ENCODE results near the gene SLC12A3.
A peak's percentile ranks its signal among the peaks of the same experiment; 100 is the strongest.

SLC12A3 gene

DNA sequence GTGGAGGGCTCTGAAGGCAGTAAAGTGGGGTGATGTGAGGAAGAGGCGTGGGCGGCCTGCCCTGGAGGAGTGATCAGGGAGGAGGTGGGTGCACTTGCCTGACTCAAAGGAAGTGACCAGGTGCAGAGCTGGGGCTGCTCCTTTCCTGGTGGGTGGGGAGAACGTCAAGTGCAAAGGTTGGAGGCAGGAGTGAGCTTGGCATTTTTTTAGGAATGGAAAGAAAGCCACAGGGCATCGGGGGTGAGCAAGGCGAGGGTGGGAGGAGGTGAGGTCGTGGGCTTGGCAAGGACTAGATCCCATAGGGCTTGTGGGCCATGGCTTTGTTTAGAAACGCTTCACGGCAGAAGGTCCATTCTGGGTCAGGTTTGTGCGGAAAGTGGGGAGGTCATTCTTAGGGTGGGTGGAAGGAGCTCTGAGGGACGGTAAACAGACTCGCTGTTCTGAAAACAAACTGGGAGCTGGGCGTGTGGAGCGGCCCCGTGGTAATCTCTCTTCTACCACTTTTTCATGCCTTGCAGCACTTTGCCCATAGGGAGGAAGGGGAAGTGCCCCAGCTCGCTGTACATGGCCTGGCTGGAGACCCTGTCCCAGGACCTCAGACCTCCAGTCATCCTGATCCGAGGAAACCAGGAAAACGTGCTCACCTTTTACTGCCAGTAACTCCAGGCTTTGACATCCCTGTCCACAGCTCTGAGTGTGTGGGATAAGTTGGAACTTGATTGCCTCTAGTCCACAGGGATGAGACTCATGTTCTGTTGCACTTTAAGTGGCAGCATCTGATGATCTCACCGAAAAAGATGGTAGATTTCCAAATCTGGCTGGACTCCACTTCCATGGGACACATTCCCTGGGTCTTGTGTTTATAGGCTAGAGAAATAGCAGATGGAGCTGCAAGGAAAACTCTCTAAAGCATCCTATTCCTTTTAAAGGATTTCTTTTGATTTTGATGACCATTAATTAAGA, 48.0 kb downstream of the SLC12A3 start:
- peak overlapping the region in 1 of 2 donors; percentile 1 for H3K4me3 Mint-ChIP-seq
- ATAC-seq, result no peak
- peaks cover 54% of the 10 kb centered on the region for H3K4me1 Mint-ChIP-seq
- H3K9me3 Mint-ChIP-seq, result peaks cover 0 to 6% of the 10 kb centered on the region in 2 donors
- no peak for DNase-seq
- H3K27me3 Mint-ChIP-seq, result no peaks in the 10 kb centered on the region
- H3K27ac Mint-ChIP-seq, result peak overlapping the region; percentile 0 to 28

DNA sequence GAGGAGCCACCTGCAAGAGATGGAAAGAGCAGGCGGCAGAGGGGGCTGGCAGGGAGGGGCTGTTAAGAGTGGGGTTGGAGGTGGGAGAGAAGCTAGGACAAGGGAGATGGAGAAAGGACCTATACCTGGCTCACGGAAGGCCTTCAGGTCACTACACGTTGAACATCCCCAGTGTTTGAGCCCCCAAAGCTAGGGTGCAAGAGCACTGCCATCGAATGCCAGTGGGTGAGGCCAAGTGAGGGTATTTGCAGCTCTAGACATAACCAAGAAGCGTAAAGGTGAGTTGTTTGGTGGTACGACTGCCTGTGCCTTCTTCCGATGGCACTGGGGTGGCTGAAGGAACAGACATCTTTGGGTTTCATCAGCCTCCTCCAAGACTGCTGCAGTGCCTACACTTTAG, 49.9 kb downstream of the SLC12A3 start:
- Mint-ChIP-seq H3K9me3 (peaks cover 0 to 6% of the 10 kb centered on the region in 2 donors), H3K4me3 (no peak overlapping the region), H3K4me1 (peaks cover 64% of the 10 kb centered on the region), H3K27ac (no peak overlapping the region), H3K27me3 (no peaks in the 10 kb centered on the region)
- ATAC-seq, result no peak
- DNase-seq, result no peak

DNA sequence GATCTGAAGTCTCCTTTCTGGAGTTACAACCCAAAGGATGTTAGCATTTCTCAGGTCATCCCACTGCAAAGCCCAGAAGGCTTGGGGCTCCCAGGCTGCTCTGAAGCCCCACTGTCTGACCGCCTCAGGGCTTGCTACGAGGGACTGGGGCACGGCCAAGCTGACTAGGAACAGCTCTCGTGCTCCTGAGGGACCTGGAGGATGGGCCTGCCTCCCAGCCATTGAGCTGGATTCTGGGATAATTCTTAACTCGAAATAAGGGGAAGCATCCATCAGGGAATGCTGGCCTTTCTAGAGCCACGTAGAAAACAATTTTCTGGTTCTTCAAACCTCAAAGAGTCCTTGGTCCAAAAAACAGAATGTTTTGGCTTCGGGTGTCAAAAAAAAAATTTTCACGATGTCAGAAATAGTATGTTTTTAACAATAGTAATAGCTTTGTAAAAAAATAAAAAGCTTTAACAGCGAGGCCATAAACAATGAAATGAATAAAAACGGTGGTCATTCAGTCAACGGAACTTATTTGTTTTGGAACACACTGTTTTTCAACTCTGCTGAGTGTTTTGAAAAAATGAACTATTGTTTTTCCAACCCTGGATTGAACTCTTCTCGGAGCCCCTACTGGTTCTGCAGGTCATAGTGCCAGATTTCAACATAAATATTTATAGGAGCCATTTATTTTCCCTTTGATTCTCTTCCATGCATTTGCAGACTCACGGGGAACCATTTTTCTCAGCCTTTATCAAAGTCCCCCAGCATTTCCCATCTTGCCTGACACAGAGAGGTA, 50.5 kb downstream of the SLC12A3 start:
- Mint-ChIP-seq H3K27ac (no peak overlapping the region), H3K27me3 (no peaks in the 10 kb centered on the region), H3K4me1 (peaks cover 59% of the 10 kb centered on the region), H3K9me3 (peaks cover 0 to 6% of the 10 kb centered on the region in 2 donors), H3K4me3 (no peak overlapping the region)
- DNase-seq (no peak), ATAC-seq (no peak)

DNA sequence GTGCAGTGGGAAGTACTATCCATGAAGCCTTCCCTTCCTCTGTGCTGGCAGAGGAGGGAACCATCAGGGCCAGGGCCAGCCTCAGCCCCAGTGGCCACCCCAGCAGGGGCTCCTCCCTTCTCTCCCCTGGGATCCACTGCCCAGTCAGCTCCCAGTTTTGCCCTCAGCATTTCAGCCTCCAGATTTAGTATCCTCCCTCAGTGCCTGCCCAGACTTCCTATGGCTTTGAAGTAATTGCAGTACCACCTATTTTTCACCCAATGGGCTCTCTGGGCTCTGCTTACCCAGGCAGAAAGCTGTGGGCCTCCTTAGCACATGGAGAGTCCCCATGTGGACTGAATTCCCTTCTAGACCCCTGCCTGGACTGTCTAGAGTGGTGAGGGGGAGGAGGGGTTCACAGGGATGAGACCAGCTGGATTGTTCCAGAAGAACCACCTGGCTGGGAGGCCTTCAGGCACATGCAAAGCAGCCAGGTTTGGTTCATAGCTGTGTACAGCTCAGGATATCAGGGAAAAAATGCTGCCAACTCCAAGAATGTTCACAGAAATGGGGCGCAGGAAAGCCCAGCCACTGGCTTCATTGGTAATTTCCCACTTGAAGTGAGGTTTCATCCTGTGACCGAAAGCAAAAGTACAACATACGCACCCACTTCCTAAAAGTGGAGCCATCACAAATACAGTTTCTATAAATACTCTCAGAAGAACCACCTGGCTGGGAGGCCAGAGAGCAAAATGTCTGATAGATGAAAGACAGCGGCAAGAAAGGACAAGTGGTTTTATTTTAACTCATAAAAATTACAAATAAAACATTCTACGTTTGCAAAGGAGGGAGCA, 51.8 kb downstream of the SLC12A3 start:
- ATAC-seq (peak; percentile 84), DNase-seq (peak in 1 of 2 donors; percentile 43)
- Mint-ChIP-seq H3K27me3 (no peaks in the 10 kb centered on the region), H3K4me1 (peaks cover 46% of the 10 kb centered on the region), H3K27ac (peak overlapping the region; percentile 95 to 96), H3K9me3 (peaks cover 0 to 6% of the 10 kb centered on the region in 2 donors), H3K4me3 (peak overlapping the region; percentile 57 to 80)

DNA sequence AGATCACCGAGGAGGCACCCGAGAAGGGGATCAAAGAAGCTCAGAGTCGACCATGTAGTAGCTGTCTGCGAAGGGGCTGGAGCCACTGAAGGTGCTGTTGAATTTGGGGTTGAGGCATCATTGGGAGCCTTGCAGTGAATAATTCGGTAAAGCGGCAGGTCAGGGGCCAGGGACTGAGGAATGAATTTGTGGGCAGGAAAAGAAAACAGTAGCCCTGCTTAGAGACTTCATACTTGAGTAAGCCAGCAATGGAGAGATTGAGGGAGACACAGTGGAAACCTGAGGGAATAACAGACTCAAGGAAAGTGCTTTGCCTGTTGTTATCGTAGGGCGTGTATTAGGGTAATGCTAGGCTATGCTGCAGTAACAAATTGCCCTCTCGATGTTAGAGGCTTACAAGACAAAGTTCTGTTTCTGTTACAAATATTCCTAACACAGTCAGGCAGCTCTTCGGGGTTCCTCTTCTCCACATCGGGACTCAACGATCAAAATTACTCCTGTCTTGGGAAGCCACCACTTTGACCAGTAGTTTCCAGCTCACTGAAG, 53.5 kb downstream of the SLC12A3 start:
- DNase-seq, result no peak
- H3K27ac Mint-ChIP-seq, result no peak overlapping the region
- H3K4me1 Mint-ChIP-seq, result peaks cover 32% of the 10 kb centered on the region
- no peak overlapping the region for H3K4me3 Mint-ChIP-seq
- peaks cover 0 to 6% of the 10 kb centered on the region in 2 donors for H3K9me3 Mint-ChIP-seq
- no peak for ATAC-seq
- no peaks in the 10 kb centered on the region for H3K27me3 Mint-ChIP-seq

DNA sequence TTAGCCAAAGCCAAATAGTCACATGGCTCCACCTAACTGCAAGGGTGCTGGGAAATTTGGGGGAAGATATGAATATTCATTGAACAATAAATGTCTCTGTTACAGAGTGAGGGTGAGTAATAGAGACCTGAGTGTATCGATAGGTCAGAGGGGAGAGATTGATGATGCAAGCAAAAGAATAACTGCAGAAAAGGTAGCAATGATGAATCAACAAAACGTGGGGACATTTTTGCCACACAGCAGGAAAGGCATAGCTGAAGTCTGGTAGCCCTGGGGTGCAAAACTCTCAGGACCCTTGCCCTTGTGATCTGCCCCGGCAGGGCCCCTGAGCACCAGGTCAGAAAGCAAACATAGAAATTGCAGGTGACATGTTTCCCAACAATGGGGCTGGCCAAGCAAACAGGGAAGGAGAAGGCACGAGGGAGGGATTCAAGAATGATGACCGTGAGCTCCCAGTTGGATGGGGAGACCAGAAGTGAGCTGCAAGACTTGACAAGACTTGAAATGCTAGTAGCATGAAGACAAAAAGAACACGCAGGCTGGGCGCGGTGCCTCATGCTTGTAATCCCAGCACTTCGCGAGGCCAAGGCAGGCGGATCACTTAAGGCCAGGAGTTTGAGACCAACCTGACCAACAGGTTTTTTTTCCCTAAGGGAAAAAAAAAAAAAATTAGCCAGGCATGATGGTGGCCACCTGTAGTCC, 54.2 kb downstream of the SLC12A3 start:
- H3K4me1 Mint-ChIP-seq, result peaks cover 32% of the 10 kb centered on the region
- H3K4me3 Mint-ChIP-seq, result no peak overlapping the region
- DNase-seq, result no peak
- H3K9me3 Mint-ChIP-seq, result peaks cover 0 to 6% of the 10 kb centered on the region in 2 donors
- H3K27me3 Mint-ChIP-seq, result no peaks in the 10 kb centered on the region
- peak overlapping the region in 1 of 2 donors; percentile 51 for H3K27ac Mint-ChIP-seq
- peak; percentile 43 for ATAC-seq

DNA sequence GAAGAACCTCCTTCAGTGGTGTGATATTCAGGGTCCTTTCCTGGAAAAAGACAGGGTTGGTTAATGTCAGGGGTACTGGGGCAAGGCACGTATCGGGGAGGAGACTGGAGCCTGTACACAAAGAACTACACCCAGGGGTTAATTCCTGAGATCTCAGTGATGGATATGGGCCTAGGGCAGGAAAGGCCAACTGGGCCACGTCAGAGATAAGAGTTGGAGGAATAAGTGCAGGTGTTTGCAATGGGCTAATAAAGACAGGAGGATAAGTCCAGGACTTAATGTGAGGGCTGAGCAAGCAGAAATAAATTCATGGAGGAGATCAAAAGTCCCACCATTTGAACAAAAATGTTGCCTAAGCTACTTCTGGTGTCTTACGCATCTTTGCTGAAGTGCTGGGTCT, 56.6 kb downstream of the SLC12A3 start:
- Mint-ChIP-seq H3K4me3 (no peak overlapping the region), H3K27me3 (no peaks in the 10 kb centered on the region), H3K27ac (no peak overlapping the region), H3K9me3 (peaks cover 0 to 6% of the 10 kb centered on the region in 2 donors), H3K4me1 (peaks cover 28% of the 10 kb centered on the region)
- DNase-seq, result no peak
- ATAC-seq, result no peak

DNA sequence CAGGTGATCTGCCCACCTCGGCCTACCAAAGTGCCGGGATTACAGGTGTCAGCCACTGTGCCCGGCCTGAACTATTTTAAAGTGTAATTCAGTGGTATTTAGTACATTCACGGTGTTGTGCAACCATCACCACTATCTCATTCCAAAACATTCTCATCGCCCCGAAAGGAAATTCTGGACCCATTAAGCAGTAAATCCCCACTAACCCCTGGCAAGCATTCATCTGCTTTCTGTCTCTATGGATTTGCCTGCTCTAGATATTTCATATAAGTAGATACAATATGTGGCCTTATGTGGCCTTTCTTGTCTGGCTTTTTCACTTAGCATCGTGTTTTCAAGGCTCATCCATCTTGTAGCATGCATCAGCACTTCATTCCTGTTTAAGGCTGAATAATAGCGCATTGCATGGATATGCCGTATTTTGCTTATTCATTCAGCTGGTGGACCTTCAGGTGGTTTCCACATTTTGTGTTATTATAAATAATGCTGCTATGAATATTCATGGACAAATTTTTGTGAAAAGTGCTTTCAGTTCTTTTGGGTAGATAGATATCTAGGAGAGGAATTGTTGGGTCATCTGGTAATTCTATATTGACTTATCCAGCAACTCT, 58.6 kb downstream of the SLC12A3 start:
- Mint-ChIP-seq H3K9me3 (no peaks in the 10 kb centered on the region), H3K27me3 (no peaks in the 10 kb centered on the region), H3K4me3 (no peak overlapping the region), H3K4me1 (peaks cover 8% of the 10 kb centered on the region), H3K27ac (no peak overlapping the region)
- DNase-seq (no peak), ATAC-seq (no peak)

DNA sequence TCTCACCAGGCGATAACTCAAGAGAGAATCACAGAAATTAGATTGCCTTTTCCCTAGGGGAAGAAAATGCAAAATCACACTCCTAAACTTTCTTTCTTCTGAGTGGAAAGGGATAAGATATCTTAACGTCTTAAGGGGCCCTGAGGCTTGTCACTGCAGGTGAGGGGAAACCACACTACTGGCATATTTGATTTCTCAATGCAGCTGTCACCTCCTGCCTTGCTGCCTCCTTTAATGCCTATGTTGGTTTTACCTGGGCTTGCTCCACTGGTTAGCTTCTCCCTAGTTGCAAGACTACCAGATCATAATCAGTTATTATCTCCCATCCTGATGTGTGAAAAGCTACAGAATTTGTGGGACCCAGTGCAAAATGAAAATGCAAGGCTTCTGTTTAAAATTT, 62.5 kb downstream of the SLC12A3 start:
- Mint-ChIP-seq H3K4me3 (no peak overlapping the region), H3K27ac (no peak overlapping the region)

DNA sequence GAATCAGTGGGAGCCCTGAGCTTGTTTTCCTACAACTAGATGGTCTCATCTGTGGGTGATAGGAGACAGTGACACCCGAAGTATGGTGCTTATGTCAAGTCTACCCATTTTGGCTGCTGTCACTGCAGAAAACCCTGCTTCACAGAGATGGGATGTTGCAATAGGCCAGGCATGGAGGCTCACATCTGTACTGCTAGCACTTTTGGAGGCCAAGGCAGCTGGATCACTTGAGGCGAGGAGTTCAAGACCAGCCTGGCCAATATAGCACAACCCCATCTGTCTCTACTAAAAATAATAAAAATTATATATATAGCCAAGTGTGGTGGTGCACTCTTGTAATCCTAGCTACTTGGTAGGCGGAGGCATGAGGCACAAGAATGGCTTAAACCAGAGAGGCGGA, 64.6 kb downstream of the SLC12A3 start:
- Mint-ChIP-seq H3K27ac (no peak overlapping the region), H3K27me3 (no peaks in the 10 kb centered on the region), H3K4me3 (no peak overlapping the region), H3K9me3 (no peaks in the 10 kb centered on the region), H3K4me1 (peaks cover 17% of the 10 kb centered on the region)
- no peak for ATAC-seq
- no peak for DNase-seq

More for the DNA sequence above, 62.5 kb downstream of the SLC12A3 start:
- no peaks in the 10 kb centered on the region for H3K9me3 Mint-ChIP-seq
- peaks cover 17% of the 10 kb centered on the region for H3K4me1 Mint-ChIP-seq
- H3K27me3 Mint-ChIP-seq, result no peaks in the 10 kb centered on the region
- DNase-seq (no peak), ATAC-seq (no peak)

DNA sequence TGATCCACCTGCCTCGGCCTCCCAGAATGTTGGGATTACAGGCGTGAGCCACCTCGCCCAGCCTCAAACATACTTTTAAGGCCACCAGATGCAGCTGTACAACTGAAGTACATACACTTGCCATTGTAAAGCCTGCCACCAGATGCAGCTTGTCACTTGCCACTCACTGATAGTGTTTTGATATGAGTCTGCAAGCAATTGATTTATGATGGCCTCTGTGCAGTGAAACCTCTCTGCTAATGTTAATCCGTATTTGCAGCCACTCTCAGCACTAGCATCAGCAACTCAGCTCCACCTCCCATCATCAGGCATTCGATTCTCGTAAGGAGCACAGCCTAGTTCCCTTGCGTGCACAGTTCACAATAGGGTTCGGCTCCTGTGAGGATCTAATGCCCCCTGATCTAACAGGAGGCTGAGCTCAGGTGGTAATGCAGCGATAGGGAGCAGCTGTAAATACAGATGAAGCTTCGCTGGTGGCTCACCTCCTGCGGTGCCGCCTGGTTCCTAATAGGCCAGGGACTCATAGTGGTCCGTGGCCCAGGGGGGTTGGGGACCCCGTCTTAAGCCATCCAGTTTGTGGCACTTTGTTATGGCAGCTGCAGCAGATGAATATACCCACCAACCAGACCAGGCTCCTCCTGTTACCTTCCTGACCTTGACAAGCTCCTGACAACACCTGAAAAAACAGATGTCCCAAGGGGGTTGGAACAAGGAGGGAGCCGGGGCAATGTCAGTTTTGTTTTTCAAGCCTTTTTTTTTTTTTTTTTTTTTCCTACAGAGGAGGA, 65.7 kb downstream of the SLC12A3 start:
- Mint-ChIP-seq H3K27ac (peak overlapping the region; percentile 98 to 100), H3K27me3 (no peaks in the 10 kb centered on the region), H3K9me3 (no peaks in the 10 kb centered on the region), H3K4me3 (peak overlapping the region; percentile 94 to 97), H3K4me1 (peaks cover 28% of the 10 kb centered on the region)
- DNase-seq (no peak), ATAC-seq (no peak)

DNA sequence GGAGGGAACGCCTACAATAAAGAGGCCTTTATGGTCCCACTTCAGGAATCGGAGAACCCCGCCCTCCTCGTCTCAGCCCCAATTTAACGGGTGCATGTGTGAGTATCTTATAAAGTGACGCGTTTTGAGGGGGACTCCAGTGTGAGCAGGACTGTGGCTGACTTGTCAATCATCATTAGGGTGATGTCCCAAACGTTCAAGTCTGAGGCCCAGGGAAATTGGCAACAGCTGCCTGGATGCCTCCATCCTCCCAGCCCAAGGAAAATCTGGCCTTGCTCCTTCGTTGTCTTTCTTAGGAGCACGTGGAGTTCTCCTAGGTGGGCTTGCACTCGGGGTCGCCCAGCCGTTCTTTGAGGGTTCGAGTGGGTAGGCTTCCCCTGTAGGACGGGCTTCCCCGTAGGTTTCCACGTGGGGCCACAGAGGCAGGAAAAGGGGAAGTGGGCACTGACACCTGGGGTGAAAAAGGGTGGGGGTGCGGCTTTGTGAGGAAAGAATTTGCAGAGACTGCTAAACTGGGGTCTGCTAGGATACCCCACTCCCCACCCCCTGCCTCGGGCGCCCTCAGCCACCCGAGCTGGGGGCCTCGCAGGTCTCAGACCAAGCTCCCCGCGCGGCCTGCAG, 66.4 kb downstream of the SLC12A3 start:
- H3K27me3 Mint-ChIP-seq, result no peaks in the 10 kb centered on the region
- H3K4me3 Mint-ChIP-seq, result peak overlapping the region; percentile 94 to 97
- ATAC-seq (peak; percentile 6), DNase-seq (no peak)
- H3K4me1 Mint-ChIP-seq, result peaks cover 35% of the 10 kb centered on the region
- H3K27ac Mint-ChIP-seq, result peak overlapping the region; percentile 98 to 100
- no peaks in the 10 kb centered on the region for H3K9me3 Mint-ChIP-seq

Data from stimulated activated naive CD8-positive, alpha-beta T cell treated with anti-CD3 and anti-CD28 coated beads, Interleukin-15, amount 100 ng/mL, for 72 hours (primary cell).